HTERT RPE-1 (cell line): ENCODE data around the gene HSPB9.
"Not testable (repeated sequence)": the region's sequence is repeated elsewhere in the genome, so short reads cannot be mapped to it uniquely, and the experiment has no call there.

Experiments used
- in situ Hi-C: fragments of 300-500 bp; cut with MboI; formaldehyde crosslinking; loops from 4 replicates; pipeline ENCODE4 v1.14.3; 2020; ENCODE audit warnings: low sequenced_read_pairs

Gene HSPB9

DNA sequence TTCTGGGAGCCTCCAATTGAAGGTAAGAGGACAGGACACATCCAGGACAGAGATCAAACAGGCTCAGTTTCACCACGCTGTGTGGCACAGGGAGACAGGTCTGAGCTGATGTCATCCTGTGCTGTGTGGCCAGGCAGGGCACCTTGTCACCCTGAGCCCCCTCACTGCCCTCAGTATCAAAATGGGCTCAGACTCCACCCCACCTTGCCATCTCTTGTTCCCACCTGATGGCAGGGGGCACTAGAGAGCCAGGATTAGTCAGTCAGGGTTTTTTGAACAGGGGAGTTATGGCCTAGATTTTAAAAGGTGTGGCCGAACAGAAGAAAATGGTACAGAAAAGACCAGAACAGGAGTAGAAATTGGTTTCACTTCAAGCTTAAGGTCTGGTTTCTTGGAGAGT is 4.1 kb upstream of the HSPB9 start:
- in situ Hi-C loops, result no loop called here

DNA sequence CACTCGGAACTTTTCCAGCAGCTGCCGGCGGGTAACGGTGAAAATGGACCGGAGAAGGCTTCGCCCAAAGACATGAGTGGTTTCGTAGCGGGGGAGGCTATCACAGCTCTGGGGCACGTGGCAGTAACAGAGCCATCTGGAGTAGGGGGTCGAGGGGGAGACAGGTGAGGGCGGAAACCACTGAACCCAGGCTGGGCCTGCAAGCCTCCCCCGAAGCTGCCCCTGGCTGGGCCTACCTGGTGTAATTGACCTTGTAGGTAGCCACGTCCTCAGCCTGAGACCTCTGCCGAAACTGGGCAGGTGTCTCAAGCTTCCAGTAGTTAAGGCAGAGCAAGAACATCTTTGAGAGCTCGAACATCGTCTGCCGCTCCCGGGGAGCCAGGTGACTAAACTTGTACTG is 3.3 kb upstream of the HSPB9 start:
- in situ Hi-C loops, result no loop called here

DNA sequence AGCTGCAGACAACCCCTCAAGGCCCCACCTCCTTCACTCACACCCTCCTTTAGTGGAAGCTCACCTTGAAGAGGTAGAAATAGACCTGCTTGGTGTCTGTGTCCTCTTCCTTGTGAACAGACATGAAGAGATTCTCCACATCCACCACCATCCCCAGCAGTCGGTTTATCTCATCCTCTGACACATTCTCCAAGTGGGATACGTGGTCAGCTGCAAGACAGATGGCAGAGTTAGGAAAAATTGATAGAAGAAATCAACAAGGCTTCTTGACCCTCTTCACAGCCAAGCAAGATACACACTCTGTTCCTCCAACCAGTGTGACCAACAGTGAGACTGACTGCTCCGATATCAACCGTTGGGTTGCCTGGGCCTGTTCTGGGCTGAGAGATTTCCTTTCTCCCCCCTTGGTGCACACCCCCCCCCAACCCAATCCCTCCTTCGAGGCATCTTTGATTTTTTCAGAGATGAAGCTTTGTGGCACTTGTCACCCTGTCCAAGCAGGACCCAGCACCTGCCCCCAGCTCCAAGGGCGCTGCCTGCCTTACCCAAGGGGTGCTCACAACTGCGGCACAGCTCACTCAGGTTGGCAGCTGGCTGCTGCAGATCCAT is 2.3 kb upstream of the HSPB9 start:
- in situ Hi-C loops, result no loop called here

DNA sequence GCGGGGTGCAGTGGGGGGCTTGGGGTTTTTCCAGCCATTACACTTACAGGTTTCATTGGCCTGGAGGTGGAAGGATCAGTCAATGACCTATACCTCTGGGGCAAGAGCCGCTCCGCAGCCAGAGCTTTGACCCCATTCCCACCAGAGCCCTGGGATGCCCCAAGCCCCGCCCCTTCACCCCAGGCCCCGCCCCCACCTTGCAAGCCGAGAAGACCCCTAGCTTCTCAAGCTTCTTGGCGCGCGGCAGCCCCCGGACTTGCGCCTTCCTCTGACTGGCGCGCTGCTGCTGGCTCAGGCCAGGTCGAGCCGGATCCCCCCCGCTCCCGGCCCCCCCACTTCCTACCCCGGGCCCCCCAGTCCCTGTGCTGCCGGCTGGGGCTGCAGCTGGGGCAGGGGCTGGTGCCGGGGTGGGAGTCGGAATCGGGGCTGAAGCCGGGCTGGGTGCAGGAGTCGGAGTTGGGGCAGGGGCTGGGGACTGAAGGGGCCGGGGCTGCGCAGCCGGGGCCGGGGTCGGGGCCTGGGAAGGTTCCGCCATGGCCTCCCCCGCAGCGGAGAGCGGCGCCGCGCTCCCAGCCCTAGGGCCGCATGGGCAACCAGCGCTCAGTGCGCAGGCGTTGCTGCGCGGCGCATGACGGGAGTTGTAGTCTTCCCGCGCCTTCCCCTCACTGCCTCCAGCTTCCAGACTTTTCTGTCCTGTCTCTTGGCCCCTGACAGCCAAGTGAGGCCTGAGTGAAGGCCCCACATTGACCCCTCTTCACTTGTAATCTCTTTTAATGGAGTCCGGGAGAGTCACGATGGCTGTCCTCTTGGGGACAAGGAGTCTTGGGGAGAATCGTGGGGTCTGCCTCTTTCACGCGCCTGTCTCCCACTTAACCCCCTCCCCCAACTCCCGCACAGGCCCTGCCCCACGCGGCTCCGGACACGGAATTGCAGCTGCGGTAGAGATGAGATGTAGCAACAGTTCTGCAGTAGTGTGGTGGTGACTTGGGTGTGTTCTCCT is 1.5 kb upstream of the HSPB9 start, which contains the start of gene KAT2A:
KAT2A (minus strand) TSS at position 598 of the 1,000 bp plus-strand sequence; CDS start at position 535, 63 bp downstream.
- in situ Hi-C loops, result no loop called here

DNA sequence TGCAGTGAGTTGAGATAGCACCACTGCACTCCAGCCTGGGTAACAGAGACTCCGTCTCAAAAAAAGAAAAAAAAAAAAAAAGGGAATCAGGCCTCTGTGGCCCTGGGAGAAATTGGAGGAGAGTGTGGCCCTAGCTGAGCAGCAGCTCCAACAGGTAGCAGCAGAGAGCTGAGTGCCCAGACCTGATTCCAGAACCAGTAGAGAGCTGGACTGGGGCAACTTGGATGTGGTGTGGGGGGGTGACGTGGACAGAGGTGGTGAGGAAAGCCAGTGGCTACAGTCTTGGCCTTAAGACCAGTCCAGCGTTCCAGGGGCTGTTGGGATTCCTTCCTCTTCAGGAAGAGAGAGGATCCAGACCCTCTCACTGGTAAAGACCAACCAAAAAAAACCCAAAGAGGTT is 1.7 kb downstream of the HSPB9 start:
- in situ Hi-C loops, result no loop called here

DNA sequence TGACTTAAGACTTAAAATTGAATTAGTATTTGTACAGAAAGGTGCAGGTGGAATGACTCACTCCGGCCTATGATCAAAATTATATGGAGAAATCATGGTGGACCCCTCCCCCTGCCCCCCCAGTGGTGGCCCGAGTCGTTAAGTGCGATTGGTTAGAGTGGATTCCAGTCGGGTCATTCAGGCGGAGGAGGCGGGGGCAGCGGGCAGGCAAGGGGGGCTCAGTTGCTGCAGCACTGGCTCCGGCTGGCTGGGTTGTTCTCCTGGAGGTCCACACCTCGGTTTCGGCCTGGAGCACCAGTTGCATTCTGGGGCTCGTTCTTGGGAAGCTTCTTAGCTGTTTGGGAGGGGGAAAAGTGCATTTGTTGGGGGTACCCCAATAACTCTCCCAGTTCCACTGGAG is 3.0 kb downstream of the HSPB9 start:
- in situ Hi-C loops, result no loop called here

DNA sequence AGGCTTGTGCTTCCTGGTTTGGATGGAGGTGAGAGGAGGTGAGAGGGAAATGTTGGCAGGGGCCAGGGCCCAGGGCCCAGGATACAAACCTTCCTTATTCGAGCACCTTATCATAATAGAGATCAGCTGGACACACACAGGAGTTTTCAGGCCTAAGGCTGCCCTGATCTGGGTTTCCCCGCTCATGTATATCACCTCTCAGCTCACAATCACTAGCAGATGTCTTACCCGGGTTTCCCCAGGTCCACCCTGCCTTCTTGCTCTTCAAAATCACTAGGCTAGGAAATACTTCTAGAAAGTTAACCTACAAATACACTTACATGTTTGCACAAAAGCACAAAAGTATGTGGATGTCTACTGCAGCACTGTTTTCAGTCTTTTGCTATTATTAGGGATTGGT is 4.2 kb downstream of the HSPB9 start:
- in situ Hi-C loops, result no loop called here

DNA sequence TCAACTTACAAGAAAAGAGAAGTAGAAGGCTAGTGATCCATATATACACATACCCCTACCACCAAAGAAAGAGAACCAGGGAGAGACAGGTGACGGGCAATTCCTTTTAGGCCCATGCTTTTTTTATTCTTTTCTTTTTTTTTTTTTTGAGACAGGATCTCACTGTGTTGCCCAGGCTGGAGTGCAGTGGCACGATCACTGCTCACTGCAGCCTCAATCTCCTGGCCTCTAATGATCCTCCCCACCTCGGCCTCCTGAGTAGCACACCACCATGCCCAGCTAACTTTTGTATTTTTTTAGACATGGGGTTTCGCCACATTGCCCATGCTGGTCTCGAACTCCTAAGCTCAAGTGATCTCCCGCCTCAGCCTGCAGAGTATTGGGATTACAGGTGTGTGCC is 4.8 kb downstream of the HSPB9 start:
- in situ Hi-C loops, result no loop called here

DNA sequence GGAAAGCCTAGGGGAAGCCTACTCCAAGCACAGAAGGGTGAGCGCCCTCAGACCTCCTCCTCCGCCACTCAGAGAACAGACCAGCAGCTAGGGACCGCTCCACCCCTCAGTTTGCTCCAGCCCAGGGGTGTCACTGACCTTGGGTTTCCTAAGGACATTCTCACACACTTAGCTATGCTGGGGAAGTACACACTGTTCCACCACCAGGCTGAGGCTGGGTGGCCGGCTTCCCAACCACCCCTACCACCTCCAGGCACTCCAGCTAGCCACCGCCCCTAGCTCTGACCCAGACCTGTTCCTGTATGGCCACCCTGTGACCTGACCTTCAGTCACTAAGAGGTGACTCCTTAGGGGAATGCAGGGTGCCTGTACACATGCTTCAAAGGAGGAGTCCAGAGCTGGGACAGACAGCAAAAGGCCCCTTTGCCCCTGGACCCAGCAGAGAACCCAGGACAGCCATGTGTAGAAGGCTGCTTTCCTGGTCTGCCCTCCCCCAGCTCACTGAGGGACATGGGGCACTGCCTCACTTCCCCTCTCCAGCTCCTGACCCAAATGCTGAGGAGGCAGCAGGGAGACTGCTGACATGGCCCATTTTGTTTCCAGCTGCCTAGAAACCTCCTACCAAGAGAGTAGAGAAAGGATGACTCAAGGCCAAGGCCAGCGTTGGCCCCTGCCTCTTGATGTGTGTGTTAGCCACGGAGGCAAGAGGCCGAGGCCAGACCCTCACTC is 6.7 kb downstream of the HSPB9 start:
- in situ Hi-C loops, result no loop called here

DNA sequence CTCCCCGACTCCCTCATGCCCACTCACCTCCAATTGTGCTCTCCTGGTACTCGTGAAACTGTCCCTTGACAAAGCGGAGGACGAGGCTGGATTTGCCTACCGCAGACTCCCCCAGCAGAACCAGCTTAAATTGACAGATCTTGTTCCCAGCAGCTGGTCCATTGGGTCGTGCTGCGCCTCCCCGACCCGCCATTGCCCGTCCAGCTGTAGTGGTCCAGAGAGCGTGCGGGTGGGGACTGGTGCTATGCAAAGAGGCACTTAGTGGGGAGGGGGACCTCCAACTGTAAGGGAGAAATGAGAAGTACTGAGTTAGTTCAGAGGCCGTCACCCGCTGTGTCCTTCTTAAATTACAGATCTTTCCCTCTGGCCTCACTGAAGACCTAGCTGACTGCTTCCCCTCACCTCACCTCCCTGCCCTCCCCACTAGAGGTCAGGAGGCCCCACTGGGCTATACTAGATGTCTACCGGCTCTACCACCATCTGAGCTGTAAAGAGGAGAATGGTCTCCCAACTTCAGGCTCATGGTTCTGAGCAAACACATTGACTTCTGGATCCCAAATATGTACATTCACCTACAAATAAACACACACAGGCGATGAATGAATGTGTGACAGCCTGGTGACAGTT is 7.8 kb downstream of the HSPB9 start:
- in situ Hi-C loops, result no loop called here

DNA sequence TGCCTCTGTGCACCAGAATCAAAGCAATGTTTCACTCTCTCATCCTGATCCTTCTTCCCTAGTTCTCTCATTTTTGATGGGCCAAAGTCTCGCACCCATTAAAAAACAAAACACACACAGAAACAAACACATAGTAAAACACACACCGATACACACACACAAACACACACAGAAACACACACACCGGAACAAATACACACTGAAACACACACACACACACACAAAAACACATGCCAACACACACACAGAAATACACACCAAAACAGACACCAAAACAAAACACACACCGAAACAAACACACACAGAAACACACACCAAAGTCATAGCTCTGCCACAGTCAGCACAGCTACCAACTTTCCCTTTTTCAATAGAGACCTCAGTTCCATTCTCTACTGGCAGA is 8.6 kb downstream of the HSPB9 start:
- in situ Hi-C loops, result no loop called here

DNA sequence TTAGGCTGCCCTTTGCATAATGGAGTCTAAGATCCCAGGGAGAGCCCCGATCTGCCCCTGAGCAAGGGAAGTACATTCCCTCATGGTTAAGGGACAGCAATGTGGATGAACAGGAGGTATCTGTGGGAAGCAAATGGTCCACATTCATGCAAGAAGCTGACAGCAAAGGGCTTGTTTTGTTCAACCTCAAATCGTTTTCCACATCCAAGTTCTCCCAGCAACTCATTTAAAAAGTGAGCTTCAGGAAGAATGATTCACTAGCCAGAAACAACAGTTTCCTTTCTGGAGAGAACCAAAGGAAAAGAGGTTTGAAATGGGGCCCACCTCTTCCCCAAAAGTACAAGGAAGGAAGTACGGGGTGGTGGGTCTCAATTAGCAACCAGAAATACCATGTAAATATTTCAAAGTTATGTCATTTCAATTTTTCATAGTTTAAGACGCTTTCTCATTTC is 9.4 kb downstream of the HSPB9 start:
- in situ Hi-C loops, result no loop called here

DNA sequence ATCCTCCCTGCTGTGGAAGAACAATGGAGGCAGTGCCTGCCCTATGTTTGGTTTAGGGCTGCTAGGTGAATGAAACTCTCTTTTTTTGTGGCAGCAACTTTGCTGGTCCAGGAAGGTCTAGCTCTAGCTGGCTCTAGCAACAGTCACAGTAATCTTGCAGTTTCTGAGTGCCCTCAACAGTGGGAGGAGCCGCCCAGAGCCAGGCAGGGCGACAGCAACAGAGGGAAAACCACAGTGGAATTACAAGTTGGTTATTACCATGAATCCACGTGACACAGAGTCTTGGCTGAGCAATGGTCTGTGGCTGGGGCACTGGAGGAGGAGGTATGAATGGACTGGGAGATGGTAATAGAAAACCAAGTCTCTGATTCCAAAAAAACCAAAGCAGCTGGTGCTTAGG is 10.3 kb downstream of the HSPB9 start:
- in situ Hi-C loops, result no loop called here

DNA sequence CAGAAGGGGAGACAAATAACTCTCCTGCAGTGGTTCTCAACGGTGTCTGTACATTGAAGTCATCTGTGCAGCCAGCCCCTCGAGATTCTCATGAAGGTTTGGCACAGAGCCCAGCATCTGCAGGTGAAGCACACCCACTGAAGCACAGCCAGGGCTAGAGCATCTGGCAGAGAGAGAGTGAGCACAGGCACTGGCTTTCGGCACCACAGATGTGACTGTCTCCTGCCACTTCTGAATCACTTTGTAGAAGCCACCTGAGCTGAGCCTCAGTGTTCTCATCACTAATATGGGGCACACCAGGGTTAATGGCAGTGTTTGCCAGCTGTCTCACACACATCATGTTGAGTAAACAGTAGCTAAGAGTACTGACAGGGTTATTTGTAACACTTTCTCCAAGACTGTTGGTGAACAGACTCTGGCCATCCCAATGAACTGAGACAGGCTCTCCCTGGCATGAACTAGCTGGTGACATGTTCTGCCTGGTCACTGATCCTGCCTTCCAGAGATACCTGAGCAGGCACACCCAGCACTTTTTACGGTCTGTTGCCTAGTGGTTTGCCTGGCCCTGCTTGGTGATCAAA is 10.9 kb downstream of the HSPB9 start:
- in situ Hi-C loops, result no loop called here

DNA sequence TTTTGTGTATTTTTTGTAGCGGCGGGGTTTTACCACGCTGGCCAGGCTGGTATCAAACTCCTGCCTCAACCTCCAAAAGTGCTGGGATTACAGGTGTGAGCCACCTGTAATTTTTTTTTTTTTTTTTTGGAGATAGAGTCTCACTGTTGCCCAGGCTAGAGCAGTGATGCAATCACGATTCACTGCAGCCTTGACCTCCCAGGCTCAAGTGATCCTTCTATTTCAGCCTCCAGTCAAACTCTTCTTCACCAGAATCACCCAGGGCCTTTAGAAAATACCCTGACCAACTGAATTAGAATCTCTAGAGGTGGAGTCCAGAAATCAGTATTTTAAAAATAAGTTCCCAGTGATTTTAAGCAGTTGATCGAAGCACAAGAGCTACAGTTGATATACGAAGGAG is 12.5 kb downstream of the HSPB9 start:
- in situ Hi-C loops, result no loop called here

DNA sequence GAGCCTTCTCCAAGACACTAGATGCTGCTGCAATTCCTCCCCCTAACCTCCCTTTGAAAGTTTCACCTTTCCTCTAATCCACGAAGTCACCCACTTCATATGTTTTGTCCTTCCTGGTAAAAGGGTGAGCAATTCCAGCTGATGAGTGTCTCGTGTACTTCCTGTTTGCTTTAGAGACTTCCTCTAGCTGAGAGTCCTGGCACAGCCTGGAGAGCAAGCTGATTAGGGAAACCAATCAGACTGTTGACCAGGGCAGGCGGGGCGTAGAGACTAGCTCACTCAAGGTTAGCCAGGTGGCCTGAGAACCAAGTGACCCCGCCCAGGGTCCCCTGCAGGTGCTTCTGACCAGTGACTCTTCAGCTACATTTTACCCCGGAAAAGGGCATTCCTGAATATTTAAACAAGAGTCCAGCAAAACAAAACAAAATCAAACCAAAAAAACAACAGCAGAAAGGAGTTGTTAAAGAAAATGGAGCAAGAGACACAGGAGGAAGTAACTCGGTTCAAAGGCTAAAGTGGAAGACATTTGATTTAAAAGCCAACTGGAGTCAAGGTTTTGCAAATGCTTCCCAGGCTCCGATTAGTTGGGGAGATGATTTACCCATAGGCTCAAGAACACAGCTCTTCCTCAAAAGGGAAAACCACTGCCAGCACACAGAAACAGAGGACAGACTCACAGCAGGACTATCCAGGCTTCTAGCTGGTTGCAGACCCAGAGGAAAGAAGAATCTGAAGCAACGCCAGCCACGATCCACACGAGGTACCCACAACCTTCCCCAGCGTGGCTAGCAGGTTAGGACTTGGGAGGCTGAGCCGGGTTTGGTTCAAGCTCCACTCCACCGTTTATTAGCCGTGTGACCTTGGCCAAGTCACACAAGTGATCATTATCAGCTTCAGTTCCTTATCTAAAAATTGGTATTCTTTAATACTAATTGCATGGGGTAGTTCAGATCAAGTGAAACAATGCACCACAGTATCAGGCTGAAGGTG is 13.4 kb downstream of the HSPB9 start:
- in situ Hi-C loops, result no loop called here

DNA sequence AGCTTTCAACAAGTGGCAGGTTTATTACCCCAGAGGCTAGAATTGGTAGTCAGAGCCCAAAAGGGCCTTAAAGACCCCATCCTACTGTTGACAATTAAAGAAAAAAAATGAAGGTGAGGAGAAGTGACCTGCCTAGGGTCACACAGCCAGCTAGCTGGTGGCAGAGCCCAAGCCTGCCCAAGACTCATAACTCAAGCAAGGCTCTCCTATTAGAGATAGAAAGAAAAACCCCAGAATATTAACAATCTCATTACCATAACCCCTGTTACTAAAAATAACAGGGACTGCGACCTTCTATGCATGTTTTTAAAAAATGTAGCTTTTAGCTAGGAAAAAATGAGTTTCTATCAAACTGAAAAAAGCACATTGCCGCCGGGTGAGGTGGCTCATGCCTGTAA is 14.0 kb downstream of the HSPB9 start:
- in situ Hi-C loops, result no loop called here

DNA sequence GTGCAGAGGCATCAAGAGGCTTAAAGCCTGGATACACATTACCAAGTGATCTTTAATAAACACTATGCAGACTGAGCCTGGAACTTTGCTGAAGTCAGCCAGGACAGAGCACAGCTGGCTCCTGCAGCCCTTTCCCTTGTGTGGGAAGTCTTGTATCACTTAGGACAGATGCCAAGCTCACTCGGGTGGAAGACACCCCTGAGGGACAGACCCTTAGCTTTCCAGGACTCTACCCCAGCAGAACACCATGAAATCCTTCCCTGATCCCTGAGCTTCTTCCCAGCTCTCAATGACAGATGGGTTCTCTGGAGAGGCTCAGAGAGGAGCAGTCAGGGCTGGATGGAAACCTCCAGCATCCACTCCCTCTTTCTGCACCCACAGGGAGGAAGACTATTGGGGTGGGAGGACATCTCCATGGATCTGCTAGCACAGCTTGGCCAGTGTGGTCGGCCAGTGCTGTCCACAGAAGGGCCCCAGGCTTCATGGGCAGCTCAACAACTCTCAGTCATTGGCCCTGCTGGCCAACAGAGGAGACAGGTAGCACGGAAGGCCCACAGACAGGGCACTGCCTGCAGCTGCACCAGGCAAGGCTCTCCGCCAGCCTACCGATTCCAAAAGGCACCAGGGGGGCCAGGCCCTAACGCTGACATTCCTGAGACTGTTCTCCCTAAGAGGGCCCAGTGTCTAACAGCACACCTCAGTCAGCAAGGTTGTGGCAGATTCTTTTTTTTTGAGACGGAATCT is 16.3 kb downstream of the HSPB9 start:
- in situ Hi-C loops, result no loop called here

DNA sequence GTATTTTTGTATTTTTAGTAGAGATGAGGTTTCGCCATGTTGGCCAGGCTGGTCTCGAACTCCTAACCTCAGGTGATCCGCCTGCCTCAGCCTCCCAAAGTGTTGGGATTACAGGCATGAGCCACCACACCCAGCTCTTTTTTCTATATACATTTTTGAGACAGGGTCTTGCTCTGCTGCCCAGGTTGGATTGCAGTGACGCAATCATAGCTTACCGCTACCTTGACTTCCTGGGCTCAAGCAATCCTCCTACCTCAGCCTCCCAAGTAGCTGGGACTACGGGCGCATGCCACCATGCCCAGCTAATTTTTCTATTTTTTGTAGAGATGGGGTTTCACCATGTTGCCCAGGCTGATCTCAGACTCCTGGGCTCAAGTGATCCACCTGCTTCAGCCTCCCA is 18.1 kb downstream of the HSPB9 start:
- in situ Hi-C loops, result not testable (repeated sequence)
